ENCODE results near the gene LOXL3. TPM values are rescaled to one million over a fixed set of nuclear protein-coding genes. Genes with fewer than 3 reads are reported as not detected.

LOXL3 gene
- polyA plus RNA-seq, 1 donor = 8.7 TPM

- no peak for DNase-seq (ENCODE audit: low read depth)
These were observed 27.0 kb downstream of the LOXL3 start for GRCh38 chr2:74526649-74527230.

GRCh38 chr2:74525717-74526648 is 27.8 kb downstream of the LOXL3 start, which contains the start of gene DQX1:
TSS of gene DQX1 (minus strand) at chr2:74526231. CDS start at chr2:74525729, 502 bp downstream.
- no peak for DNase-seq (ENCODE audit: low read depth)

- no peak for DNase-seq (ENCODE audit: low read depth)
These were observed 28.6 kb downstream of the LOXL3 start for GRCh38 chr2:74524955-74525716.

- DNase-seq (ENCODE audit: low read depth) = no peak
These were observed 29.7 kb downstream of the LOXL3 start for GRCh38 chr2:74524005-74524404.

GRCh38 chr2:74522516-74522915 is 31.2 kb downstream of the LOXL3 start:
- DNase-seq (ENCODE audit: low read depth) = no peak

- no peak for DNase-seq (ENCODE audit: low read depth)
These were observed 37.1 kb downstream of the LOXL3 start for GRCh38 chr2:74516650-74517049.

GRCh38 chr2:74515981-74516633 is 37.6 kb downstream of the LOXL3 start:
- no peak for DNase-seq (ENCODE audit: low read depth)

GRCh38 chr2:74515271-74515980 is 38.3 kb downstream of the LOXL3 start:
- DNase-seq (ENCODE audit: low read depth) = no peak

GRCh38 chr2:74514368-74515270 is 39.1 kb downstream of the LOXL3 start, which contains the start of gene TLX2:
TSS of gene TLX2 (plus strand) at chr2:74514450. CDS start at chr2:74514807, 357 bp downstream.
- DNase-seq (ENCODE audit: low read depth) = no peak

GRCh38 chr2:74513605-74514367 is 40.0 kb downstream of the LOXL3 start:
- no peak for DNase-seq (ENCODE audit: low read depth)

- DNase-seq (ENCODE audit: low read depth) = no peak
These were observed 40.8 kb downstream of the LOXL3 start for GRCh38 chr2:74512744-74513604.

GRCh38 chr2:74511104-74511989 is 42.4 kb downstream of the LOXL3 start:
- DNase-seq (ENCODE audit: low read depth) = no peak

GRCh38 chr2:74510272-74510671 is 43.5 kb downstream of the LOXL3 start:
- no peak for DNase-seq (ENCODE audit: low read depth)

GRCh38 chr2:74507926-74508520 is 45.7 kb downstream of the LOXL3 start:
- DNase-seq (ENCODE audit: low read depth) = no peak

- DNase-seq (ENCODE audit: low read depth) = peak; percentile 97
These were observed 46.4 kb downstream of the LOXL3 start, which contains the start of gene PCGF1 for GRCh38 chr2:74507145-74507925. TSS of gene PCGF1 (minus strand) at chr2:74507695. CDS start at chr2:74507668, 27 bp downstream.

All from forelimb muscle (tissue), 1 donor.